ENCODE measurements around the gene STX16. TPM values are rescaled to one million over a fixed set of nuclear protein-coding genes. Genes with fewer than 3 reads are reported as not detected.
A peak's percentile ranks its signal among the peaks of the same experiment; 100 is the strongest.

The STX16 gene
- total and polyA plus RNA-seq, 2 of the 13 experiments (the other 11 are each of a cell fraction or from before 2014, with no cell fraction given): 28.0 to 72.7 TPM

DNA sequence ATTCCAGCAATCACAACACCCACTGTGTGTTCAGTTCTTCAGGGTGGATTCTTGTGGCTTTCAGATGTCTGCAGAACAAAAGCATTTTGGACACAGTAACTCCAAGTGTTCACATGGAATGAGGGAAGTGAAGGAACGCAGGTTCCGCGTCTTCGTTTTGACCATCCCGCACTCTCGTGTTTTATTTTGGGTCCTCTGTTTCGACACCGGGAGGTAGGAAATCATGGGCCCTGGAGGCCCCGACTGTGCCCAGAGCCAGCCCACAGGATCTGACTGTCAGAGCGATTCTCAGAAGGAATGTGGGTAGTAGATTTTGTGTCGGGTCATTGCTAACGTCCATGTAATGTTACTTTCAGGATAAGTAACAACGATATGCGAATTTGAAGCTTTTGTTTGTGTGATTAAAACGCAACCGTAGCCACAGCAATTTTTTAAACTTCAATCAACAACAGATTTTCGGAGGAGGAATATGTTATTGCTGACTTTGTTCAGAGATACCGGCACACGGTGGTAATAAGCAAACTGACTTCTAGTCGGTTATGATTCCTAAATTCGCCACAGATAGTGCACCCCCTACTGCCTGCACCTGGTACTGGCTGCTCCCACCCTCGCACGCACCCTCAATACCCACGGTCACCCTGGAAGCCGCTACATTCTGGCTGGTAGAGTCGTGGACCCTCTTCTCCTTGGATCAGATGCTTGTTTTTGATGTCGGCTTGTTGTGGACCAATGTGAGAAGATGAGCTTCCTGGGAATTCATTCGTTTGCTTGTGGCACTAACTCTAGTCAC is 52.0 kb downstream of the STX16 start:
- WGBS (ENCODE audit: low lambda C conversion rate): 94% methylated on average over 28 of the region's 28 CpGs
- H3K4me2 ChIP-seq (ENCODE audit: low read depth, low read length): no peak overlapping the region
- no peaks in the 10 kb centered on the region for H3K79me2 ChIP-seq (ENCODE audit: insufficient read depth, low read length)
- in situ Hi-C loops (cut with HindIII; ENCODE audit: extremely low pct_ligation_motif_present, low pct_unique_long_range_greater_than_20kb): no loop called here
- no peak for FAIRE-seq
- H4K20me1 ChIP-seq (ENCODE audit: insufficient read depth, low read length): no peaks in the 10 kb centered on the region; the same call in 1 of the 2 replicates
- ChIA-PET CTCF (ENCODE audit: low intra/inter-chr PET ratio, low total read pairs) (no interaction called here), POLR2A (no interaction called here)
- H3K27ac ChIP-seq (ENCODE audit: extremely low read length, insufficient read depth, low read length): no peak overlapping the region
- peaks cover 19 to 27% of the 10 kb centered on the region in 2 experiments; a peak in 4 of 5 replicates for H3K36me3 ChIP-seq (replicated peaks in 1 of 2; ENCODE audit: control insufficient read depth in 1 of 2, insufficient read depth in 2 of 2, low read length in 2 of 2)
- H3K4me1 ChIP-seq (ENCODE audit: insufficient read depth, low read length): no peaks in the 10 kb centered on the region
- H3K4me3 ChIP-seq (replicated peaks in 1 of 3; ENCODE audit: insufficient read depth in 1 of 3, low read depth in 2 of 3, low read length in 3 of 3): no peak overlapping the region
- intact Hi-C loops (cut with micrococcal nuclease; ENCODE audit: unreplicated experiment): no loop called here
- no peak for DNase-seq (ENCODE audit: low spot score)
- TF ChIP-seq CEBPG (CRISPR knock-in tag; IDR thresholded peaks at IDR 0.05) (no peak), ATF1 (CRISPR knock-in tag; IDR thresholded peaks at IDR 0.05) (no peak), HIVEP1 (CRISPR knock-in tag; IDR thresholded peaks at IDR 0.05) (no peak)
- TF ChIP-seq, protein P1, sequence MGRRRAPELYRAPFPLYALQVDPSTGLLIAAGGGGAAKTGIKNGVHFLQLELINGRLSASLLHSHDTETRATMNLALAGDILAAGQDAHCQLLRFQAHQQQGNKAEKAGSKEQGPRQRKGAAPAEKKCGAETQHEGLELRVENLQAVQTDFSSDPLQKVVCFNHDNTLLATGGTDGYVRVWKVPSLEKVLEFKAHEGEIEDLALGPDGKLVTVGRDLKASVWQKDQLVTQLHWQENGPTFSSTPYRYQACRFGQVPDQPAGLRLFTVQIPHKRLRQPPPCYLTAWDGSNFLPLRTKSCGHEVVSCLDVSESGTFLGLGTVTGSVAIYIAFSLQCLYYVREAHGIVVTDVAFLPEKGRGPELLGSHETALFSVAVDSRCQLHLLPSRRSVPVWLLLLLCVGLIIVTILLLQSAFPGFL (CRISPR knock-in tag; IDR thresholded peaks at IDR 0.05): 0 out of 2 replicates have a peak, but pooled peaks have one; percentile 32
- TF ChIP-seq, protein P2, sequence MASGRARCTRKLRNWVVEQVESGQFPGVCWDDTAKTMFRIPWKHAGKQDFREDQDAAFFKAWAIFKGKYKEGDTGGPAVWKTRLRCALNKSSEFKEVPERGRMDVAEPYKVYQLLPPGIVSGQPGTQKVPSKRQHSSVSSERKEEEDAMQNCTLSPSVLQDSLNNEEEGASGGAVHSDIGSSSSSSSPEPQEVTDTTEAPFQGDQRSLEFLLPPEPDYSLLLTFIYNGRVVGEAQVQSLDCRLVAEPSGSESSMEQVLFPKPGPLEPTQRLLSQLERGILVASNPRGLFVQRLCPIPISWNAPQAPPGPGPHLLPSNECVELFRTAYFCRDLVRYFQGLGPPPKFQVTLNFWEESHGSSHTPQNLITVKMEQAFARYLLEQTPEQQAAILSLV (CRISPR knock-in tag; IDR thresholded peaks at IDR 0.05; ENCODE audit: borderline replicate concordance): no peak
- TF ChIP-seq, protein P3, sequence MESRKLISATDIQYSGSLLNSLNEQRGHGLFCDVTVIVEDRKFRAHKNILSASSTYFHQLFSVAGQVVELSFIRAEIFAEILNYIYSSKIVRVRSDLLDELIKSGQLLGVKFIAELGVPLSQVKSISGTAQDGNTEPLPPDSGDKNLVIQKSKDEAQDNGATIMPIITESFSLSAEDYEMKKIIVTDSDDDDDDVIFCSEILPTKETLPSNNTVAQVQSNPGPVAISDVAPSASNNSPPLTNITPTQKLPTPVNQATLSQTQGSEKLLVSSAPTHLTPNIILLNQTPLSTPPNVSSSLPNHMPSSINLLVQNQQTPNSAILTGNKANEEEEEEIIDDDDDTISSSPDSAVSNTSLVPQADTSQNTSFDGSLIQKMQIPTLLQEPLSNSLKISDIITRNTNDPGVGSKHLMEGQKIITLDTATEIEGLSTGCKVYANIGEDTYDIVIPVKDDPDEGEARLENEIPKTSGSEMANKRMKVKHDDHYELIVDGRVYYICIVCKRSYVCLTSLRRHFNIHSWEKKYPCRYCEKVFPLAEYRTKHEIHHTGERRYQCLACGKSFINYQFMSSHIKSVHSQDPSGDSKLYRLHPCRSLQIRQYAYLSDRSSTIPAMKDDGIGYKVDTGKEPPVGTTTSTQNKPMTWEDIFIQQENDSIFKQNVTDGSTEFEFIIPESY (CRISPR knock-in tag; IDR thresholded peaks at IDR 0.05): peak; percentile 44; the same call in 1 of the 2 replicates
- TF ChIP-seq, protein P4, sequence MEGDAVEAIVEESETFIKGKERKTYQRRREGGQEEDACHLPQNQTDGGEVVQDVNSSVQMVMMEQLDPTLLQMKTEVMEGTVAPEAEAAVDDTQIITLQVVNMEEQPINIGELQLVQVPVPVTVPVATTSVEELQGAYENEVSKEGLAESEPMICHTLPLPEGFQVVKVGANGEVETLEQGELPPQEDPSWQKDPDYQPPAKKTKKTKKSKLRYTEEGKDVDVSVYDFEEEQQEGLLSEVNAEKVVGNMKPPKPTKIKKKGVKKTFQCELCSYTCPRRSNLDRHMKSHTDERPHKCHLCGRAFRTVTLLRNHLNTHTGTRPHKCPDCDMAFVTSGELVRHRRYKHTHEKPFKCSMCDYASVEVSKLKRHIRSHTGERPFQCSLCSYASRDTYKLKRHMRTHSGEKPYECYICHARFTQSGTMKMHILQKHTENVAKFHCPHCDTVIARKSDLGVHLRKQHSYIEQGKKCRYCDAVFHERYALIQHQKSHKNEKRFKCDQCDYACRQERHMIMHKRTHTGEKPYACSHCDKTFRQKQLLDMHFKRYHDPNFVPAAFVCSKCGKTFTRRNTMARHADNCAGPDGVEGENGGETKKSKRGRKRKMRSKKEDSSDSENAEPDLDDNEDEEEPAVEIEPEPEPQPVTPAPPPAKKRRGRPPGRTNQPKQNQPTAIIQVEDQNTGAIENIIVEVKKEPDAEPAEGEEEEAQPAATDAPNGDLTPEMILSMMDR (CRISPR knock-in tag; IDR thresholded peaks at IDR 0.05): 0 out of 2 replicates have a peak, but pooled peaks have one; percentile 12
- no TSS peak for BruUV-seq (replicated peaks)
- H2AFZ ChIP-seq (ENCODE audit: low read length): no peak overlapping the region
- no peaks in the 10 kb centered on the region for H3K27me3 ChIP-seq (ENCODE audit: control insufficient read depth in 1 of 2, insufficient read depth in 2 of 2, low read length in 2 of 2)
- no peaks in the 10 kb centered on the region for H3K9me3 ChIP-seq (ENCODE audit: low read length)
- no peak overlapping the region for H3K9ac ChIP-seq (ENCODE audit: insufficient read depth, low read depth, low read length)
- no peak for ATAC-seq
